ENCODE results near the gene MACF1.

GRCh38 chr1:39204441-39205081 is at the start of gene MACF1:
- TF ChIP-seq CTCF (IDR thresholded peaks at IDR 0.05; ENCODE audit: low read length) (peak; percentile 47), EZH2phosphoT487 (IDR thresholded peaks at IDR 0.05; ENCODE audit: low read length) (no peak)
